ENCODE results near the gene GLI3.

DNA sequence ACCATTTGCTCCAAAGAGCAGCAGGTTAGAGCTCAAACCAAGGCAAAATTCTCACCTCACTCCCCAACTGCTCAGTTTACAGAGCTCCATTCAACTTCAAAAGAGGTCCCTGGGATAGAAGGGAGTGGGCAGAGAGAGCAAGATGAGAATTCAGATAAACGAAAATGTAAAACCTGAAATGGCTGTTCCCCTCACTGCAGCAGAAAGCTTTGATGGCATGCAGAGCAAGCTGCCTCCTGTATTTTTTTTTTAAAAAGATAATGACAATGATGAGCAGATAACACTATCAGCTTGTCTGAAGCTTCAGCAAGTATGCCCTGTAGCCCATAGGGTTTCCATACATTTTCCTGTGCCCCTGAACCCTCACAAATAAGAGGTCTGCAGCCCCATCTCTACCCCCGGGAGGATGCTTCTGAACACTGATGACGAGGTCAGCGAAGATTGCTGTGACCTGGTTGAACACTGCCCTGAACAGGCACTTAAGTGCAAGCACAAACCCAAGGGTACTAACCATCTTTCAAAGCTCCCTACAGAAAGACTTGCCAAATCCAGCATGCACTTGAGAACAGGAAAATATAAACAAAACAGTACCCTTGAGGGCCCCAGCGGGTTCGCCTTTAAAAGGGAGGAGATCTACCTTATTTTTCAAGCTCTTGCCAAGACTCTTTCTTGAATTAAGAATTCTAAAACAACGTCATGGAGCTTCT lies 81.3 kb downstream of the GLI3 start:
- no peak for TF ChIP-seq NFE2L1 (CRISPR knock-in tag; IDR thresholded peaks at IDR 0.05)
- TF ChIP-seq NFYB (CRISPR knock-in tag; conservative IDR thresholded peaks at IDR 0.05; ENCODE audit: low read depth): no peak
- no peak for TF ChIP-seq JUN (CRISPR knock-in tag; IDR thresholded peaks at IDR 0.05)
- TF ChIP-seq EMX1 (CRISPR knock-in tag; IDR thresholded peaks at IDR 0.05): no peak
- no peak for TF ChIP-seq CREB1 (CRISPR knock-in tag; IDR thresholded peaks at IDR 0.05)
- TF ChIP-seq, protein P1, sequence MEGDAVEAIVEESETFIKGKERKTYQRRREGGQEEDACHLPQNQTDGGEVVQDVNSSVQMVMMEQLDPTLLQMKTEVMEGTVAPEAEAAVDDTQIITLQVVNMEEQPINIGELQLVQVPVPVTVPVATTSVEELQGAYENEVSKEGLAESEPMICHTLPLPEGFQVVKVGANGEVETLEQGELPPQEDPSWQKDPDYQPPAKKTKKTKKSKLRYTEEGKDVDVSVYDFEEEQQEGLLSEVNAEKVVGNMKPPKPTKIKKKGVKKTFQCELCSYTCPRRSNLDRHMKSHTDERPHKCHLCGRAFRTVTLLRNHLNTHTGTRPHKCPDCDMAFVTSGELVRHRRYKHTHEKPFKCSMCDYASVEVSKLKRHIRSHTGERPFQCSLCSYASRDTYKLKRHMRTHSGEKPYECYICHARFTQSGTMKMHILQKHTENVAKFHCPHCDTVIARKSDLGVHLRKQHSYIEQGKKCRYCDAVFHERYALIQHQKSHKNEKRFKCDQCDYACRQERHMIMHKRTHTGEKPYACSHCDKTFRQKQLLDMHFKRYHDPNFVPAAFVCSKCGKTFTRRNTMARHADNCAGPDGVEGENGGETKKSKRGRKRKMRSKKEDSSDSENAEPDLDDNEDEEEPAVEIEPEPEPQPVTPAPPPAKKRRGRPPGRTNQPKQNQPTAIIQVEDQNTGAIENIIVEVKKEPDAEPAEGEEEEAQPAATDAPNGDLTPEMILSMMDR (IDR thresholded peaks at IDR 0.05): no peak
- TF ChIP-seq RELA (CRISPR knock-in tag; IDR thresholded peaks at IDR 0.05; ENCODE audit: borderline replicate concordance): no peak

Measured in WTC11 (cell line).